Stimulated activated CD4-positive, alpha-beta T cell treated with anti-CD3 and anti-CD28 coated beads, Interleukin-12 subunit alpha, Interleukin-12 subunit beta, amount 100 ng/mL, for 48 hours (primary cell): ENCODE measurements around the gene GATA5.

Experiments
- DNase-seq, 3 donors: peaks; one replicate each; pipeline ENCODE4 v3.0.0-alpha.2; 2020; ENCODE audit warnings: low read depth in 2 of 3, low spot score in 1 of 3

The GATA5 gene

DNA sequence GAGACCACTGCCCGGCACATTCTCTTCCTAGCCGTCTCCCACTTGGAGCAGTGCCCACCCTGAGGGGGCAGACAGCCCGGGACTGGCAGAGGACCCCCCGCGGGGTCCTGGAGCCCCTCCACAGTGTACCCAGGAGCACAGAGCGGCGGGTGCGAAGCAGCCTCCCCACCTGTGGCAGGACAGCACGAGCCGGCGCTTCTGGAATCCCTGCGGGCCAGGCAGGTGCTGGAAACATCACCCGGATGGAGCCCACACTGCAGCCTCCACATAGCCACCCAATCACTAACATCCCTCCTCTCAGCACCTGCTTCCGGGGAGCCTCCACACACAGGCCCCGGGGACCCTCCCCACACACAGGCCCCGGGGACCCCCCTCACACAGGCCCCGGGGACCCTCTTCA is 18.7 kb downstream of the GATA5 start:
- no peak for DNase-seq

DNA sequence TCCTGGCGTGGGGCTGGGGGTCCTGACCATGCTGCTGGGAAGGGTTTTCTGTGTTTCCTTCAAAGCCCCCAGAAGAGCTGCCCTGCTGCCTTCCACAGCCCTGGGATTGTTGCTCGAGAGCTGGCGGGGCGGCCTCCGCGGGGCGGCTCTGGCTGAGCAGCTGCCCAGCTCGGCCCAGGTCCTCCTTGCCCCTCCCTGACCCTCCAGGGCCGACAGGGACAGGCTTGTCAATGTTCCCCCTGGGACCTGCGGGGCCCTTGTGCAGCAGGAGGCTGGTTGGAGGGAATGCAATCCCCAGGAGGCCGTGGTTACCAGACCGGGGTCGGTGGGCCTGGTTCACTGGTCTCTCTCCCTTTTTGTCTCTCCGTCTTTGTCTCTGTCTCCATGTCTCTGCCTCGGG is 19.9 kb downstream of the GATA5 start:
- no peak for DNase-seq

DNA sequence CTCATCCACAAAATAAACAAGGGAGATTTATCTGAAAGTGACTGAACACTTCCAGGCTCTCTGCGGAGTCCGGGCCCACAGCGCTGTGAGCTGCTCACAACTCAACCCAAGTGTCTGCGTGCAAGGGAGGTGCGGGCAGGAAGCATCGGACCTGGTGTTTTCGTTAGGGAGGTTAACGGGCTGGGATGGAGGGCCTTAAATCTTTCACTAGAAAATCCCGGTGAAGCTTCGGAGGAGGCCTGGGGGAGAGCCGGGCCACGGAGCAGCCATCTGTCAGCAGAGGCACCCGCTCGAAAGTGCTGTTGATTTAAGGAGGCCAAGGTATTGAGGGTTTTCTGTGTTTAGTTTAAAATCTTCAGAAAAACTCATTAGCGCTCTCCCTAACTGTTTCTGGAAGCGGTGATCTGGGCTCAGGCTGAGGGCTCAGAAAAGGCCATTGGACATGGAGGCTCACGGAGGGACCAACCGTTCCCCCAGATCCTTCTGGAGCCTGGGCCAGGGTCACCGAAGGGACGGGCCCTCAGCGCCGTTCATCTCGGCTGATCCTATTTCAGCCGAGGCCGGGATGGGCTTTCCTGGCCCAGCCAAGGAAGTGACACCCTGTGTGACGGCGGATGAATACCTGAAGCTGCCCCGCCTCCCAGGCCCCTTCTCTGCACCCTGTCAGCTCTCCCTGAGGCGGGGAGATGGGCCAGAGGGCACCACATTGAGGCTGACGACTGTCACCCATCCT is 20.7 kb downstream of the GATA5 start:
- no peak for DNase-seq

DNA sequence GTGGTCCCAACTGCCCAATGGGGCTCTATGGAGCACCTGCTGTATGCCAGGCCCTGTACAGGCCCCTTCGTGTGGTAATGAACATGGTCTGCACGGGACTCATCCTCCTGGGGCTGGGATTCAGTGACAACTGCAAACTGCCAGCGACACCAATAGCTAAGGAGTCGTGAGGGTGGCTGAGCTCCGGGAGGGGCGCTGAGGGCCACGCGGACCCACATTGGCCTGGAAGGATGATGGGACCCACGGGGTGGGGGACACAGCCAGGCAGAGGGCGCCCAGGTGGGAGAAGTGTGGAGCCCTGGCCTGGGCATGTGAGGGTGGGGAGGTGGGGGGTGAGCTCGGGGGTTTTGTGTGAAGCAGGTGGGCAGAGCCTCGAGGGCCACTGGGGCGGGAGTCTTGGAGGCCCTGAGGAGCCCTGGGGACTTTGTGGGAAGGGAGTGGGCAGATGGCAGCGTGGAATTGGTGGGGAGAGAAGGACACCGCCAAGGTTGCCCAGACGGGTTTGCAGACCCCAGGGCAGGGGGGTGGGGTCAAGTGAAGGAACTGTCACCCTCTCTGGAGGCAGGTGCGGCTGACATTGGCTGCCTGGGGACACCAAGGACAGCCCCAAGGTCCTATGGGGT is 22.5 kb downstream of the GATA5 start:
- DNase-seq: no peak

DNA sequence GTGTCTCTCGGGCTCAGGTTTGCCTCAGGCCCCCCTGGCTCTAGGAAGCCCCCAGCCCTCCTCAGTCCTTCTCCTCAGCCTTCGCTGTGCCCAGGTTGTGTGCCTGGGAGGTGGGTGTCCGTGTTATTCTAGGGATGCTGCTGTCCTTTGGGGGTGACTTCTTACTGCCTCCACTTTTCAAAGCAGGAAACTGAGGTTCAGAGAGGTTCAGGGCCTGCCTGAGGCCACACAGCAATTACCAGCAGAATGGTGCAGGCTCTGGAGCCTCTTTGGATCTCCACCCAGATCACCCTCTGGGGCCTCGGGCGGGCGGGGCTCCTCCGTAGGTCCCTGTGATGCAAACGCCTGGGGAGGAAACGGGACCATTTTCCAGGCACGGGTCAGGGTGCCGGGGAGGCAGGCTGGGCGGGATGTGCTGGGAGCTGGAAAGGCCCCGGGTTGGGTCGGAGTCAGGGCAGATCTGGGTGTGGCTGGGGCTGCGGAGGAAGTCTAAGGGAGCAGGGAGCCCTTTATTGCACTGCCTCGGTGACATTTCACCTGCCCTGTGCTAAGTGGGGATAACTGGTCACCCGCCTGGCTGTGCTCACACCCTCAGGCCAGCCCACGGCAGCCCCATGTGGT is 23.2 kb downstream of the GATA5 start:
- no peak for DNase-seq

DNA sequence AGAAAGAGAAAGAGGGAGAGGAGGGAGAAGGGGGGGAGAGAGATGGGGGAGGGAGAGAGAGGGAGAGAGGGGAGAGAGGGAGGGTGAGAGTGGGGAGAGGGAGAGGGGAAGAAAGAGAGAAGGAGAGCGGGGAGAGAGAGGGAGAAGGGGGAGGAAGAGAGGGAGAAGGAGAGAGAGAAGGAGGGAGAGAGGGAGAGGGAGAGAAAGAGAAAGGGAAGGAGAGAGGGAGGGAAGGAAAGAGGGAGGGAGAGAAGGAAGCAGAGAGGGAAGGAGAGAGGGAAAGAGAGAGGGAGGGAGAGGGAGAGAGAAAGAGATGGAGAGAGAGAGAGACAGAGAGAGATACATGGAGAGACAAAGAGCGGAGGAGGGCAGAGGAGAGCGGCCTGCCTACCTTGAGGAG is 23.8 kb downstream of the GATA5 start:
- DNase-seq: no peak

DNA sequence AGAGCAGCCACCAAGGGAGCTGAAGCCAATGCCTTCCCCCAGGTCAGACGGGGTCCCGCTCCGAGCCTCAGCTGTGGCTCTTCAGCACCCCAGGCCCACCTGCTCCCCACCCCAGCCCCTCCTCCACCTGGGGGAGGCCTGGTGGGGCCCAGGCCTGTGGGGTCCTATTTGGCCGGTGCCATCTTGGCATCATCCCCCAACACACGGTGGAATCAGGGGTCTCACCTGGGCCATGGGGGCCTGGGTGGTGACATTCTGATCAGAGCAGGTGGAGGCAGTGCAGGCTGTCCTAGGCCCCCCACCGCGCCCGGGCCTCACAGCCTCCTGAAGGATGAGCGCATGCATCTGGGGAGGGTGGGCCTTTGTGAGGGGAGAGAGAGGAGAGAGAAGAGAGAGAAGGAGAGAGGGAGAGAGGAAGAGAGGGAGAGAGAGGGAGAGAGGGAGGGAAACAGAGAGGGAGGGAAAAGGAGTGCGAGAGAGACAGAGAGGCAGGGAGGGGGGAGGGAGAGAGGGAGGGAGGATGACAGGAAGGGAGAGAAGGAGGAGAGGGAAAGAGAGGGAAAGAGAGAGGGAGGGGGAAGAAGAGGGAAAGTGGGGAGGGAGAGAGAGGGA is 24.5 kb downstream of the GATA5 start:
- DNase-seq: no peak

DNA sequence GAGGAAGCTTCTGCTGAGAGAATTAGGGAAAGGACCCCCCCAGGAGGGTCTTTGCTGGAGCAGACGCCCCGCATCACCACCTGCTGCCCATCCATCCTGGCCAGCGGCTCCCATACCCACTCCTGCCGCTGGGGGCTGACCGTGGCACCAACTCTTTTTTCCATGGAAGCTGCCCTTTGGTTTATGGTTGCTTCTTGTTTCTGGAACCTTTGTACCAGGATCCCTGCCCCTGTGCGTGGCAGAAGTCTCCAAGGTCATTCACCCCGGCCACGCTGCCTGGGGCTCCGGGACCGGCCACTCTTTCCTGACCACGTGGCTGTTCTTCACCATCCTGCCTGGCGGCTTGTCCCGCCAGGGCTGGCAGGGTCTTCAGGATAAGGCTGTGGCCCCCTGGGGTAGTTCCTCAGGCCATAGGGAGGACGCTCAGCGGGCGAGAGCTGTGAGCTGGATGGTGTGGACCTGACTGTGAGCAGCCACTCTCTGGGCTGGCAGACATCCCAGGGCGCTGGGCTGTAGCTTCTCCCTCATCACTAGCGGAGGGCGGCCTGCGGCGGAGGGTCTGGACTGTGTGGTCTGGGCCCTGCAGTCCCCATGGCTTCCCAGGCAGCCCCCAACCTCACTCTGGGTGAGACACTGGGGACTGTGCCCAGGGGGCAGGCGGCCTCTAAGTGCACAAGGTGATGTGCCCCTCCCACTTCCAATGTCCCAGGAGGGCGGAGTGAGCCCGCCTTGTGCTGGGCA is 25.7 kb downstream of the GATA5 start:
- DNase-seq: no peak

DNA sequence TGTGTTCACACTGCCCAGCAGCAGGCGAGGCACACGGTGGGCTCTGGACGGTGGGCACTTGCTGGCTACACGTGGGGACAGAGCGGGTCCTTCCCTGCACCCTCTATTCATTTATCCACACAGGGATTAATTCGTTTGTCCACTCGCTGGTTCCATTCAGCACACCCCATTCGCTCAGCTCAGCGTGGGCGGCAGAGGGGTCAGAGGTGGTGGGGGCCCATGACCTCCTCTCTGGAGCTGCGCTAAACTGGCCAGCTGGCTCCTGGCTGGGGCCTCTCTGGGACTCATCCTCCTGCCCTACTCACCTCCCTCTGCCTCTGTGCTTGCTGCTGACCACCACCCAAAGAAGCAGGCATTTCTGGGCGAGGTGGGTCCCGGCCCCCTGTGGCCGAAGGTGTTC is 27.0 kb downstream of the GATA5 start:
- DNase-seq: no peak

DNA sequence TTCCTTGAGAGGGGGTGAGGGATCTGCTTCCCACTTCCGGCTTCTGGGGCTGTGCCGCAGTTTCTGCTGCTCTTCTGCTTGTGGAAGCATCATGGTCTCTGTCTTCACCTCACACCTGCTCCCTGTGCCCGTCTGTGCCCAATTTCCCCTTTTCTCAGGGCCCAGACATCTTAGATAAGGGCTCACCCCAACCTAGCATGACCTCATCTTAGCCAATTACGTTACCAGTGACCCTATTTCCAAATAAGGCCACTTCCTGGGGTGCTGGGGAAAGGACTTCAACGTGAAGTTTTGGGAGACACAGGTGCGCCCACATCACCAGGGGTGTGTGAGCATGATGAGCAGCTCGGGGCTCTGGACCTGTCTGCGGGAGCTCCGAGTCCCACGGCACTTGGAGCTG is 27.8 kb downstream of the GATA5 start:
- DNase-seq: no peak

DNA sequence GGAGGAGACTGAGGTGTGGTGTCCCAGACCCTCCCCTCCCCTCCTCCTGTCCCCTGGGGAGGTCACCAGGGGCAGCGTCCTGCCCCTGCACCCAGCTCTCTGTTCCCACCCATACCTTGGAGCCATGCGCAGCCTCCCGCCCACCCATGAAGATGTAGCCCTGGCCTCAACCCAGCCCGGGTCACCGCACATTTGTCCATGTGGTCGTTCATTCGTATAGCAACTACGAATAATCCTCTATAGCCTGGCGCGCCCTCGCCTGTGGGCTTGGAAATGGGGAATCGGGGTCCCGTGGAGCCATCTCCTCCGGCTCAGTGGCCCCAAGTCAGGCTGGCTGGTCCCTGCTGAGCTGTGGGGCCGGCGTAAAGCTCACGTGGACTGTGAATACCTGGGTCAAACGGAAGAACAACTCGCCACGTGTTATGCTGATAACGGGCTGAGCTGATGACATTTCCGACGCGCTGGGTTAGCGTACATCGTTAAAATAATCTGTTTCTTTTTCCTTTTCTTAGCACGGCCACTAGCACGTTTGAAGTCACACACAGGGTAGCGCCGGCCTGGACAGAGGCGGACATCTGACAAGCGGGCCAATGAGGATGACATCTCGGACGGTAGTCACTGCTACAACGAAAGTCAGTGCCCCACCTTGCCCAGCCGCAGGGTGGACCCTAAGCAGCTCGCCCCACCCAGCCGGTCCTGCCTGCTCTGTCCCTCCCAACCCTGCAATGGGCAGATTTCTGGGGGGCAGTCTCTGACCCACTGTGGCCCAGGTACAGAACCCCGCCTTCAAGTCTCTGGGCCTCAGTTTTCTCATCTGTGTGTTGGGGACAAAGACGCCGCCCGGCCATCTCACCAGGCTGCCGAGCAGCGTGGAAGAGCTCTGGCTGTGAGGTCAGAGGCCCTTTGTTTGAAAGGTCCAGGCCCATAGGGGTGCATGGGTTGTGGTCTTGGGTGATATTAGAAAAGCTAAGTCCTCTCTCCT is 28.6 kb downstream of the GATA5 start:
- DNase-seq: no peak

DNA sequence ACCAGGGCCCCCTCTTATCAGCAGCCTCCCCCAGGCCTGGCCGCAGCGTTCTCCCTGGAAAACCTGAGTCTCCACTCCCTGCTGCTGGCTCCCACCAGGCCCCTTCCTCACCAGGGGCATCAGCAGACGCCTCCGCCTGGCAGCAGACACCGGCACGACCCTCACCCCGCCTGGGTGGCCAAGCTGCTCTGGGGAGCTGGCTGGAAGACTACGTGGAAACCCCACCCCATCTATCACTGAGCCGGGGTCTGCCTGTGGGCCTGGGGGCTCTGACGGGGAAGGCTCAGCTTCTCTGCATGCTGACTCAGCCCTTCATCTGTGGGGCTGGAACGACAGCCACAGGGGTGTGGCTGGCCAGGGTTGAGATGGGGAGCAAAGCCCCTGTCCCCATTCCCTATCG is 29.3 kb downstream of the GATA5 start:
- no peak for DNase-seq

DNA sequence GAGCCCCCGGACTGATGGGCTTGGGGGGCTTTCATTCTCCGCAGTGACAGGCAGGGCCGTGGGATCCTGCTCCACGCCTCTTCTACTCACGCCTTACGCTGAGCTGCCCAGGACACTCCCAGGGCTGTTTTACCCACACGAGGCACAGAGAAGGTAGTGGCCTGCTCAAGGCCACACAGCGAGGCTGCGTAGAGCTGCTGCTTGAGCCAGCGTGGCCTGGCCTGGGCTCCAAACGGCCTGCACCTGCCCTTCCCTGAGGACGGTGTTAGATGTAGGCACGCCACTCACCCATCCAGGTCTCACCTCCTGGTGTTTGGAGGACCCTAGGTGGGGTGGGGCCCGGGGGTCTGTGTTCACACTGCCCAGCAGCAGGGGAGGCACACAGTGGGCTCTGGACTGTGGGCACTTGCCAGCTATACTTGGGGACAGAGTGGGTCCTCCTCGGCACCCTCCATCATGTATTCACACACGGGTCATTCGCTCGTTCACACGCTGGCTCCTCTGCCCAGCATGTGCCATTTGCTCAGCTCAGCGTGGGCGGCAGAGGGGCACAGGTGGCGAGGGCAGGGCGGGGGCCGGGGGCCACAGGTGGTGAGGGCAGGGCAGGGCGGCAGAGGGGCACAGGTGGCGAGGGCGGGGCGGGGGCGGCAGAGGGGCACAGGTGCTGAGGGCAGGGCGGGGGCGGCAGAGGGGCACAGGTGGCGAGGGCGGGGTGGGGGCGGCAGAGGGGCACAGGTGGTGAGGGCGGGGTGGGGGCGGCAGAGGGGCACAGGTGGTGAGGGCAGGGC is 30.0 kb downstream of the GATA5 start:
- DNase-seq: no peak

DNA sequence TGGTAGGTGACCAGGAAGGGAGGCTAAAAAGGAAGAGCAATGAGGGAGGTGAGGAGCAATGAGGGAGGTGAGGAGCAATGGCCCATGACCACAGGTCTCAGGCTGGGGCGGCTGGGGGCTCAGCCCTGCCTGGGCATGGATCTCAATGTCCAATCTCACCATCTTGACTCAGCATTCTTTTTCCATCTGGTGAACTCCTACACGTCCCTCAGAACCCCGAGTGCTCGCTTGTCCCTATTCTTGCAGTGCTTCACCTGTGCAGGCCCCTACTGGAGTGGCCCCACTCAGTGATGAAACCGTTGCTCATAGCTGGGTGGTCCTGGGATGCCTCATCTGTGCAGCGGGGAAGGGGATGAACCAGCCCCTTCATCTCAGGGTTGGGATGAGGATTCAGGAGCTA is 31.5 kb downstream of the GATA5 start:
- DNase-seq: no peak

DNA sequence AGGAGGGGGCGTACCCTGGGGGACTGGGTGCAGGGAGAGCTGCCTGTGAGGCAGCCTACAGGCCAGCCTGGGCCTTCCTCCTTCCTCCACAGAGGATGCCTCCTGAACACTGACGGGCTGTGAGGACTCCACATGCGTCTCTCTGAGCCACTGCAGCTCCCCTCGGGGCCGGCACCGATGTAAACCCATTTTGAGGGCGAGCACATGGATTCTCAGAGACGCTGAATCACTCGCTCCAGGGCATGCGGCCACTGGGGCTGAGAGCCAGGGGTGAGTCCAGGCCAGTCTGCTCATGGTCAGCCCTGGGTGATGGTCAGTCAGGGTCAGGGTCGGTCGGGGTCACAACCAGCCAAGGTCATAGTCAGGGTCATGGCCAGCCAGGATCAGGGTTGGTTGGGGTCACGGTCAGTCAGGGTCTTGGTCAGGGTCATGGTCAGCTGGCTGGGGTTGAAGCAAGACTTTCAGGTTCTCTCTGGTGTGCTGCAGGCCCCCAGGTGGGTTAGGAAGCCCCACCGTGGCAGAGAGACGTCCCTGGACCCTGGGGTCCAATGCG is 33.7 kb downstream of the GATA5 start:
- no peak for DNase-seq

DNA sequence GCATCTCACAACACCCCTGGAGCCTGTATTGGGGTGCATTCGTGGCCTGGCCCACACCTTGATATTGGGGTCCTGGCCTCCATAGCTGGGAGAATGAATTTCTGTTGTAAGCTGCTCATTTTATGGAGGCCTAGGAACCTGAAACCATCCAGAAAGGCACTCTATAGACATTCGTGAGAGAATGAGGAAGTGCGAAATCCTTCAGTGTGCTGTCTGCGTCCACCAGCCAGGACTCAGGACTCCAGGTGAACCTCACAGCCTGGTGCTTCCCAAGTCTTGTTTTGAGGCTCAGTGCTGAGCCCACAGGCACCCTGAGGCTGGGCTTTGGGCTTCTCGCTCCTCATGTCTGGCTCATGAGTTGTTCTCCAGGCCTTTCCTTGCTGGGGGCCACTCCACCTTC is 36.6 kb downstream of the GATA5 start:
- DNase-seq: no peak

DNA sequence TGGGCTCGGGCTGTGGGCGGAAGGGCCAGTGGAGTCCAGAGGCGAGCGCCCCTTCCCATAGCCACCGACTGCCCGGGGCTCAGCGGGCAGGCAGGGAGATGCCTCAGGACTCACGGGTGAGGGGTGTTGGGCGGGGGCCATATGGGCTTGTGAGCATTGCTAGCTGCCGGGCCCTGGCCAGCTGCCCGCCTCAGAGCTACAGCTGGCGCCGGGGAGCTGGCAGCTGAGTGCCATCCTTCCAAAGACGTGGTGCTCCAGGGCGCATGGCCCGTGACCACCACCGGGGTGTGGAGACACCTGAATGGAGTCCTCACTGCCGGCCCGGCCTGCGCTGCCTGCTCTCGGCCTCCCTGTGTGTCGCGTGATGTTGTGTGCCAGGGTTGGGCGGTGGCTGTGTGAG is 37.9 kb downstream of the GATA5 start:
- DNase-seq: no peak

DNA sequence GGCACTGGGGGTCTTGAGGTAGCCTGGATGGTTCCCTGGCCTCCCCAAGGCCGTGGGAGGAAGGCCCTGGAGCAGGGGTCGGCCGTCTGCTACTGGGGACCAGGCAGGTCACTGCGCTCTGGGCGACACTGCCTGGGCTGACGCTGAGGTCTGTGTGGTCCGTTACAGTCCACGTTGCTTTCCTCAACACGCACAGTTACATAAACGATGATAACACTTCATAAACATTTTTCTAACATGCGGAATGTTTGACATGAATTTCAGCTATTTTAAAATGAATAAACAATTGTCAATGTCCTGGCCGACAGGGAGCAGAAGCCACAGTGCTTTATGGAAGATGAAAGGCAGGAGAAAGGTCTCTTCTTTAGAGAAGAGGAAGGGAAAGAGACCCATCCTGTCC is 38.3 kb downstream of the GATA5 start:
- no peak for DNase-seq

DNA sequence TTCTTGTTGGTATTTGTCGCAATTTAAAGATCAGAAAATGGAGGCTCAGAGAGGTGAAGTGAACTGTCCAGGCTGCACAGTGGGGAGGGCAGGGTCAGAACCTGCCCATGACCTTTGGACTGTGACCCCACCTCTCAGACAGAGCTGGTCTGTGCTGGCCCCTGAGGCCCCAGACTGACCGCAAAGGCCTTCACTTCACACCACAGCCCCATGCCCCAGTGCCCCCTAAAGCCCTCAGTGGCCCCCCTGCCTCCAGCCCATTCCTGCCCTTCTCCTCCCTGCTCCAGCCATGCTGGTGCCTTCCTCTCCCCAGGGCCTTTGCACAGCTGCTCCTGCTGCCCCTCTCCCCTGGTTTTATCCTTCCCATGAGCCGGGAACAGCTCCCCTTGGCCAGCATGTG is 39.1 kb downstream of the GATA5 start:
- DNase-seq: no peak
